Activated CD8-positive, alpha-beta memory T cell treated with anti-CD3 and anti-CD28 coated beads, Interleukin-2, amount 50 U/mL, for 1 hour (primary cell): ENCODE results near the gene TAF11L14.

ENCODE experiments used
- DNase-seq: peaks from one replicate; pipeline ENCODE4 v3.0.0-alpha.2; 2020; ENCODE audit errors: extremely low read depth

TAF11L14 gene

DNA sequence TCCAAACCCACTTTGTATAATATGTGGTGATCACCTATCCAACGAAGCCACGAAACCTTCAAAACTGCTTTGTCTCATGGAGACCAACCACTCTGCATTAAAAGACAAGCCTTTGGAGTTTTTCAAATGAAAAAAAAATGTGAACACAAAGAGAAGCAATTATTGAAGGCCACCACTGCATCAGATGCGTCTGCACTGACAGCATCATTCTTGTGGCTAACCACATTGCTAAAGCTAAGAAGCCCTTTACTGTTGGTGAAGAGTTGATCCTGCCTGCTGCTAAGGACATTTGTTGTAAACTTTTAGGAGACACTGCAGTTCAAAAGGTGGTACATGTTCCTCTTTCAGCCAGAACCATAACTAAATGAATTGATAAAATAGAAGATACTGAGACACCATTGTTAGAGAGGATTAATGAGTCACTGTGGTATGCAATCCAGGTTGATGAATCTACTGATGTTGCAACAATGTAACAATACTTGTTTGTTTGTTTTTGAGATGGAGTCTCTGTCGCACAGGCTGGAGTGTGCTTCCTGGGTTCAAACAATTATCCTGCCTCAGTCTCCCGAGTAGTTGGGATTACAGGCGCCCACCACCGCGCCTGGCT is 45.4 kb downstream of the TAF11L14 start:
- no peak for DNase-seq

DNA sequence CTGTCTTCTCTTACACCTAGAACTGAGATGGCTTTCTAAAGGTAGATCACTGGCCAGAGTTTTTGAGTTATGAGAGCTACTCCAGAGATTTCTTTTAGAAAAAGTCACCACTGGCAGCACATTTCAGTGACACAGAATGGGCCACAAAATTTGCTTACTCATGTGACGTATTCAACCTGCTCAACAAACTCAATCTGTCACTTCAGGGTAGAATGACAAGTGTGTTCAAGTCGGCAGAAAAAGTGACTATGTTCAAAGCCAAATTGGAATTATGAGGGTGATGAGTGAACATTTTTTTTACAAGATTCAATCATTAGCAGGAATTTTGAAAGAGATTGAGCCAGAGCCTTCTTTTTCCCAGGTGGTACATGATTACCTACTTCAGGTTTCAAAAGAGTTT is 46.5 kb downstream of the TAF11L14 start:
- DNase-seq, result no peak
